Nephron (organoid): ENCODE measurements around the gene SEMA3C.

Source experiments
- H3K27ac Mint-ChIP-seq, 3 experiments: 2 replicates each; pipeline ENCODE4 v1.8.0; 2020; ENCODE audit warnings: mixed read lengths in 3 of 3, mild to moderate bottlenecking in 2 of 3, moderate library complexity in 1 of 3
- H3K27me3 Mint-ChIP-seq: 2 replicates; pipeline ENCODE4 v1.8.0; 2021; ENCODE audit warnings: low read depth, mild to moderate bottlenecking, moderate library complexity, mixed read lengths
- H3K36me3 Mint-ChIP-seq: 2 replicates; pipeline ENCODE4 v1.8.0; 2020; ENCODE audit warnings: low read depth, mixed read lengths
- H3K4me1 Mint-ChIP-seq: 2 replicates; pipeline ENCODE4 v1.8.0; 2020; ENCODE audit warnings: mixed read lengths
- H3K4me3 Mint-ChIP-seq, 3 experiments: 2 replicates each; pipeline ENCODE4 v1.8.0; 2020; ENCODE audit warnings: mild to moderate bottlenecking in 3 of 3, mixed read lengths in 3 of 3, moderate library complexity in 2 of 3
- H3K9me3 Mint-ChIP-seq: 2 replicates; pipeline ENCODE4 v1.8.0; 2020; ENCODE audit warnings: mixed read lengths
- CTCF ChIP-seq, 3 experiments: fragments of 200-600 bp; sonication (generic); IDR thresholded peaks; one replicate each; pipeline ENCODE4 v1.5.0; 2021; ENCODE audit warnings: antibody characterized with exemption in 3 of 3; ENCODE audit not compliant: unreplicated experiment in 3 of 3

The SEMA3C gene

GRCh38 chr7:80740778-80741545 lies 177.9 kb downstream of the SEMA3C start:
- no peak for TF ChIP-seq CTCF (IDR thresholded peaks at IDR 0.05; ENCODE audit: unreplicated experiment in 3 of 3)
- Mint-ChIP-seq H3K27ac (no peak overlapping the region), H3K4me3 (no peak overlapping the region), H3K27me3 (peaks cover 5% of the 10 kb centered on the region), H3K36me3 (peaks cover 9% of the 10 kb centered on the region), H3K9me3 (no peaks in the 10 kb centered on the region), H3K4me1 (no peaks in the 10 kb centered on the region)

GRCh38 chr7:80736371-80737125 lies 182.3 kb downstream of the SEMA3C start:
- H3K36me3 Mint-ChIP-seq: no peaks in the 10 kb centered on the region
- peaks cover 10% of the 10 kb centered on the region for H3K27me3 Mint-ChIP-seq
- TF ChIP-seq CTCF (IDR thresholded peaks at IDR 0.05; ENCODE audit: unreplicated experiment in 3 of 3): no peak
- H3K4me1 Mint-ChIP-seq: peaks cover 5% of the 10 kb centered on the region
- H3K27ac Mint-ChIP-seq: no peak overlapping the region
- no peak overlapping the region for H3K4me3 Mint-ChIP-seq
- H3K9me3 Mint-ChIP-seq: no peaks in the 10 kb centered on the region

GRCh38 chr7:80735330-80735729 lies 183.5 kb downstream of the SEMA3C start:
- TF ChIP-seq CTCF (IDR thresholded peaks at IDR 0.05; ENCODE audit: unreplicated experiment in 3 of 3): no peak
- Mint-ChIP-seq H3K36me3 (no peaks in the 10 kb centered on the region), H3K9me3 (no peaks in the 10 kb centered on the region), H3K4me3 (no peak overlapping the region), H3K27ac (no peak overlapping the region), H3K27me3 (peaks cover 10% of the 10 kb centered on the region), H3K4me1 (peaks cover 5% of the 10 kb centered on the region)

GRCh38 chr7:80734011-80734410 lies 184.8 kb downstream of the SEMA3C start:
- Mint-ChIP-seq H3K27me3 (peaks cover 10% of the 10 kb centered on the region), H3K4me1 (peaks cover 19% of the 10 kb centered on the region), H3K36me3 (no peaks in the 10 kb centered on the region), H3K27ac (no peak overlapping the region), H3K4me3 (no peak overlapping the region), H3K9me3 (no peaks in the 10 kb centered on the region)
- no peak for TF ChIP-seq CTCF (IDR thresholded peaks at IDR 0.05; ENCODE audit: unreplicated experiment in 3 of 3)

GRCh38 chr7:80733333-80733915 lies 185.4 kb downstream of the SEMA3C start:
- H3K27me3 Mint-ChIP-seq: peaks cover 10% of the 10 kb centered on the region
- TF ChIP-seq CTCF (IDR thresholded peaks at IDR 0.05; ENCODE audit: unreplicated experiment in 3 of 3): no peak
- H3K27ac Mint-ChIP-seq: no peak overlapping the region
- H3K4me3 Mint-ChIP-seq: no peak overlapping the region
- peaks cover 19% of the 10 kb centered on the region for H3K4me1 Mint-ChIP-seq
- no peaks in the 10 kb centered on the region for H3K36me3 Mint-ChIP-seq
- H3K9me3 Mint-ChIP-seq: no peaks in the 10 kb centered on the region
